IPS-NIHi7 (cell line): ENCODE data around the gene ERC2.
A peak's percentile ranks its signal among the peaks of the same experiment; 100 is the strongest.

Source experiments
- DNase-seq: peaks from one replicate; pipeline ENCODE4 v3.0.0; 2012; ENCODE audit warnings: mixed read lengths; ENCODE audit errors: extremely low spot score

Gene ERC2

DNA sequence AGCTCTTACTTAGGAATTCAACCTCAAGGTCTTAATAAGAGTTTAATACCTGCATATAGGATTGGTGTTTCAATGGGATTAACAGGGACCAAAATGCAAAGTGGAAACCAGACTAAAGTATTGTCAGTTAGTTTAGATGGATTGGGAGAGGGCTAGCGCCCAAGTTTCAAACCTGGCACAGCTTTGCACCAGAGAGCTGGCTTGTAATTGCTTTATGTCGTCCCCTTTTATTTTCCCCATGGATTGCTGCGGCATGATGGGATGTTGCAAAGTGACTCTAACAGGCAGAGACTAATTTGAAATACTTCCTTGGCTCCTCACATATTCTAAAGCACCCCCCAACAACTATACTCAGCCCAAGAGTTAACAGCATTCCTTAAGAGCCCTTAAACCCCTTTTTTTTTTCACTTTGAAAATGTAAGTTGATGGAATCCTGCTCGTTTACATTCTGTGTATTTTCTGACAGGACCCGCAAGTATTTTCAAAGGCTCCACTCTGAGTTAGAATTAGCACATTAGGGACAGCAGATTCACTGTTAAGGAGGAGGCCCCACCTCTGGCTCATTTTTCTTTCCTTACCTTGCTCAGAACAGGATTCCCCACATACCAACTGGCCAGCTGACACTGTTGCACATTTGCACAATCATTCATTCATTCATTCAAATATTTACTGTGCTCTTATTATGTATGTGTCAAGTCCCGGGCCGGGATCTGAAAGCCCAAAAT is 214.2 kb downstream of the ERC2 start:
- DNase-seq = no peak

DNA sequence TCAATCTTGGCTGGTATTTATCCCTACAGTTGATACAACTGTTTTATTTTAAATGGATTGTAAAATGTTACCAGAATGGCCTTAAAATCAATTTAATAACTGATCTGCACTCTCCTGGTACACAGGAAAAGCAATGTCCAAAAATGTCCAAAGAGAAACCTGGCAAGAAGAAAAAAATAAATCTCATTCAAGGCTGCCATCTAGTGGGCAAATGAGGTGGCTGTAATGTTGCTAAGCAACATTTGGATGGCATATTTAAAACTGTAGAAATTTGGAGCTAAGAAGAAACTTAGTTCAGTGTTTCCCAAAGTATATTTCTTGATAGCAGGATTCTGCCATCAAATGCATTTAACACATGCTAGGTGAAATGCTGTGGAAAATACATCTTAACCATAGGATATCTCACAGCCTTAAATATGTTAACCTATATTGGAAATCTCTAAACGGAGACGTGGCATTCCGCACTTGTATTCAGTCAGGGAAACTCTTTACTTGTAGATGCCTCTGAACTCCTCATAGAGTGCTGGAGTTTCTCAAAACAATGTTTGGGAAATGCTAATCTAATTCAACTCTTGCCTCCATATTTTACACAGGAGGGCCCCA is 216.8 kb downstream of the ERC2 start:
- DNase-seq = peak; percentile 48

DNA sequence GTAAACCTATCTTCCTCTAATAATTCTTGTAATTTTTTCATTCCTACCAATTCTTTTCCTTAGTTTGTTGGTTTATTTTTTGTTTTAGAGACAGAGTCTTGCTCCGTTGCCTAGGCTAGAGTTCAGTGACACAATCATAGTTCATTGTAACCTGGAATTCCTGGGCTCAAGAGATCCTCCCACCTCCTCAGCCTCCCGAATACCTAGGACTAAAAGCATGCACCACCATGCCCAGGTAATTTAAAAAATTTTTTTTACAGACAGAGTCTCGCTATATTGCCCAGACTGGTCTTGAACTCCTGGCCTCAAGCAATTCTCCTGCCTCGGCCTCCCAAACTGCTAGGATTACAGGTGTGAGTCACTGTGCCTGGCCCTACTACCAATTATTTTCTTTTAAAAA is 220.2 kb downstream of the ERC2 start:
- DNase-seq = no peak

DNA sequence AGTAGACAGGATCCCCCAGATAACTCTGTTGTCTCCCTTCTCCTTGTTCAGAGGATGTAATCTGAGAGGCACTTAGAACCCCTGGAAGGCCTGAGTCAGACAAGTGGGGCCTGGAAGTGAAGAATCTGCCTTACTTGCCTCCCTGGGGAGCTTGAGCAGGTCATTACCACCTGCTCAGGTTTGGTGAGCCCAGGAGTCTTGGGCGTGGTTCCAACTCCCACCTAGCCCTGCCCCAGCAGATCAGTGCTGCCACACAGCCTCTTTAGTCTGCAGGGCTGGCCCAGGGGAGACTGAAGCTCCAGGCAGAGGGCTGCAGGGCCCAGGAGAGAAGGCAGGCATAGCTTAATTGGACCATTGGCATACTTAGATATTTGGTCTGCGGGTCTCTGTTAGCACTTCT is 230.0 kb downstream of the ERC2 start:
- DNase-seq = no peak

DNA sequence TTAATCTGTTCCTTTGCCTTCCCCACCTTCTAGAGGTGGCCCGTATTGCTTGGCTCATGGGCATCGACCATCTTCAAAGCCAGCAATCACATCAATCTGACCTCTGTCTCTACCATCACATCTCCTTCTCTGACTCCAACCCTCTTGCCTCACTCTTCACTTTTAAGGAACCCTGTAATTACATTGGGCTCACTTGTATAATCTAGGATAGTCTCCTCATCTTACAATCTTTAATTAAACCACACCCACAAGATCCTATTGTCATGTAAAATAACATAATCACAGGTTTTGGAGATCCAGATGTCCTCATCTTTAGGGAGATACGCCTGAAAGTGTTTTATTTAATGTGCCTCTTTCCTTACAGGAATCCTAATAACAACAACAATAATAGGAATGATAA is 234.5 kb downstream of the ERC2 start:
- no peak for DNase-seq

DNA sequence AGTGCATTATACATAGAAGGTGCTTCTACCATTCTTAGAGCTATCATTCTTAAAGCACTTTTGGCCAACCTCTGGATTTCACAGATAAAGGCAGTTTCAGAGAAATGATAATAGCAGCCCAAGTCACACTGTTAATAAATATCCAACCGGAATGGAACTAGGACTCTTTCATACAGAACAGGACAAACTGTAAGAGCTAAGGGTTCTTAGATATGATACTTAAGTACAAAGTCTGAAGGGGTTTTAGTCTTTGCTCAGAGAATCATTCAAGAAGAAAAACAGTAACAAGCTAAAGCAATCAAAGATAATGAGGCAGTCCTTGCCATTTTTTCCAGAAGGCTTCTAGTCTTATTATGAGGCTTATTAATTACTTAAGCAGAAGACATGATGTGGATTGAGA is 239.0 kb downstream of the ERC2 start:
- no peak for DNase-seq

DNA sequence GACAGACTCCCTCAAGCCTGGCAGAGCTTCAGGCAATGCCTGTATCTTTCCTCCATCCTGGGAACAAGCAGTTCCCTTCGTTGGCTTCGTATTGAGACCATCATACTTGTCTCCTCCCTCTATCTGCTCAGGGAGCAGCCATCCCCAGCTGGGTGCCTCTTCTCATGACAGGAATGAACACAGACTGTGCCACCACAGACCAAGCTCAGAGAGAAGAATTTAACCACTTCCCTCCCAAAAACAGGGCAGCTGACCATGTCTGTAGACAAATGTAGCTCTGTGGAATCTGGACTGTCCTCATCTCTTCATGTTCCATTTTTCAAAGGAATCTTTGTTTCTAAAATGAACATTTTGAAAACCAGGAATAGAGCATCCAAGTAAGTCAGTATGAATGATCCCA is 245.4 kb downstream of the ERC2 start:
- no peak for DNase-seq

DNA sequence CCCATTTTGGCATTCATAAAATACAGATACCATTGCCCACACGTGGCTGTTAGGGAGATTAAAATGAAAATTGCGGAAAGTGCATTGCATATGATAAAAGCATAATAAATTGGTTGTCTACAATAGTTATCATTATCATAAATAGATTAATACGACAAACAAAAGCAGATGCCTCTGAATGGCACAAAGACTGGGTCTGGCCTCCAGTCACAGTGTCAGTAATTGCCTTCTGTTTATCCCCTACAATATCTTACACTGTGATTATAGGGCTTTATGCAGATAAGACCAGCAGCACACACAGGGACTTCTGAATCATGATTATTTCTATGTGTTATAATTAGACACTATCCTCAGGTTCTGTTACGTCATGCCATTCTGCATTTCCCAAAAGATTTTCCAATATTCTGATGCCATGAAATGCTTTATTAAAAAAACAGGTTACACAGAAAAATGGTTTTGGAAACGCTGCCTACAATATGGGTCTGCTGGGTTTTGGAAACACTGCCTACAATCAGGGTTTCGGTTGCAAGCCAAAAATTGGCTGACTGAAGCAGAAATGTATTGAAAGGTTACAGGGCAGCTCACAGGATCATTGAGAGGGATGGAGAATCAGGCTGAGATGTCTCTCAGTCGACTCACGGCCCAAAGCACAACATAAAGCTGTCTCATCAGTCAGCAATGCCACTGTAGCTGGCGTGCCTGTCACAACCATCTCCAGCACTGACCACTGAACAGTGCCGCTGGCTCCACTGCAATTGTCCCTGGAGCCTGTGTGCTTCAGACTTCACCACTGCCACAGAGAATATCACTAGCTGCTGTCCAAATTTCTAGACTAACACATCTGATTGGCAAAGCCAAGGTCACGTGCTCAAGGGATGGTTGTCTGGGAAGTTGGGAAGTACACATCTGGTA is 248.1 kb downstream of the ERC2 start:
- DNase-seq = peak; percentile 19

DNA sequence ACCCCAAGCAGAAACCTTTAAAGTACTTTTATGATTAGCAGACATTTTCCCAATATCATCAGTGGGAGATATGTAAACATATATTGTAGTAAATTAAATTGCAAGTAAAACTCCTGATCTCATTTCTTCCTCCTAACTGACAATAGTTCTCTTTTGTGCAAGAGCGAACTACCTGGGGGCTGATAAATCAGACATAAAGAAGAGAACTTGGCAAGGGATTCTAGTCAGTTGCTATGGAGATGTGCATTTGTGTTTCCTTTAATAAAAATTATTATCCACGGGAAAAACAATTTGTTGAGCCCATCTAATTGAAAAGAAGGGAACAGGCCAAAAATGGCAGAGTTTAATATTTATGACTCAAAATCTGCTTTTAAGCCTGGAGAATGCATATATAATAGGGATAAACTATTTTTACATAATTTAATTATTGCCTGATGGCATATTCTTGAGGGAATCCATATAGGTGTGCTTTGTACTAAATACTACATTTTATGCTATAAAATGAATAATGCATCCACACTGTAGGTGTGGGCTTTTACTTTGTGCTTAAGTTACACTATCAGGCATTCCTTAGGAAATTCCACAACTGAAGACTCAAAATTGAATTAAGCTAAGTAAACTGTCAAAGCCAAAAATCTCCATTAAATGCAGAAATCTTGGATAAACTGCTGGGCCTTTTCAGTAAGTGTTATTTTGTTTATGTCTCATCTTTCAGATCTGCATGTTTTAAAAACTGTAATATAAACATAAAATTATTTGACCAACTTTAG is 258.1 kb downstream of the ERC2 start:
- no peak for DNase-seq

DNA sequence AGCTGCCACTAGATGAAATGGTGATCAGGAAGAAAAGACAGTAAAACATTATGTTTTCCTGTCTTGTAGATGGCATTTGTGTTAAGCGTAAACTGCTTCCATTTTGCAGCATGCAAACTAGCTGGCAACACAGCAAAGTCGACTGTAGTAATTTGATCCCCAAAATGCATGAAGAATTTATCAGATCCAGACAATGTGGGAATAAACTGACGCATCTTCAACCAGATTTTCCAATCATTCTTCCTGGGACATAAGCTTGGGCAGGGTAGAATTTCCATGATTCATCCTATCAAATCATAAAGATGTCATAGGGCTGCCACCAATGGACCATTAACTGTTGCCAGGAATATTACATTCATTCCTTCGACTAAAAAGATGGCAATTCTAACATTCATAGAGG is 260.3 kb downstream of the ERC2 start:
- no peak for DNase-seq

DNA sequence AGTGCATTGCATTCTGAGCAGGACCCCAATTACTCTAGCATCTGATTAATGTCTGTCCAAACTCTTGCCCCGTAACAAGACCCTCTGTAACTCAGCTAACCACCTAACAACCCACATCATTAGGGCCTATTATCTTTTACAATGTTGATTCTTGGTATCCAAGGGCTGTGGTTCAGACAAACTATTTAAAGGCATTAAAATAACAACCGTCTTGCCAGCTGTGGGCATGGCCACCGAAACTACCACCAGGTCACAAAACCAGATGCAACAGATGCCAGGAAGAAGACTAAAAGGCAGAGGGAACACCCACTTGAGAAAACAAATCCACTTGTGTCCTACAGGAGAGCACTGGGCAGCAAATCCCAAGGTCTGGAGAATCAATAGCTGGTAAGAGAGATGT is 262.9 kb downstream of the ERC2 start:
- DNase-seq = no peak

DNA sequence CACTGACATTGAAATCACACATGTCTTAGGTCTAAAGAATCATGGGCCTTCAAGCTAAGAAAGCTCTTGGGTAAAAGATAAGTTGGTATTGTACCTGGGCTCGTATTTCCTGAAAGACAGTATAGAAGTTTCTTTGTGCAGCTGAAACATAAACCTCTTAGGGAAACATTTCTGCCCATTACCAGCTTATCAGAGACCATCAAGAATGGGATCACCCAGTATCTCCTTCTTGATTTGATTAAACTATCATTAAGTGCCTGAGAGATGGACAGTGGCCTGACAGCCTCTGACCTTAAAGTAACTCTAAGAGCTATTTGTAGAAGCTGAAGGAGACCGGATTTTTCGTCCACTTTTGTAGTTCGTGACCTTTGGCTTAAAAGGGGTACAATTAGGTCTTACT is 265.3 kb downstream of the ERC2 start:
- no peak for DNase-seq

DNA sequence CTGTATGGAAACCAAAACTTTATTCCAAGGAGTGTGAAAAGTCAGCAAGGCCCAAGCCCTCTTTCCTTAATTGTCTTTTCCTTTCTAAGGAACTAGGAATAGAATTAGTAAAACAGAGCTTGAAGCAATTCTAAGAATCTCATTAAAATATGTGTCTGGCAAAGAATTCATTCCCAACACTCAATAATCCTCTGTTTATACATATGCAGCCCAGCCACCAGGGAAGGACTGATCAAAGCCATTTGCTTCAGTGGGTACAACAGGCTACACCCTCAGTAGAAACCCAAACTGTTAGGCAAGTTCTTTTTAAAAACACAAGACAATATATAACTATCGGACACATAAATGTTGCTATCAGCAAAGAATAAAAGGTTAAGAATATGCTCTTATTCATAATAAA is 266.9 kb downstream of the ERC2 start:
- no peak for DNase-seq

DNA sequence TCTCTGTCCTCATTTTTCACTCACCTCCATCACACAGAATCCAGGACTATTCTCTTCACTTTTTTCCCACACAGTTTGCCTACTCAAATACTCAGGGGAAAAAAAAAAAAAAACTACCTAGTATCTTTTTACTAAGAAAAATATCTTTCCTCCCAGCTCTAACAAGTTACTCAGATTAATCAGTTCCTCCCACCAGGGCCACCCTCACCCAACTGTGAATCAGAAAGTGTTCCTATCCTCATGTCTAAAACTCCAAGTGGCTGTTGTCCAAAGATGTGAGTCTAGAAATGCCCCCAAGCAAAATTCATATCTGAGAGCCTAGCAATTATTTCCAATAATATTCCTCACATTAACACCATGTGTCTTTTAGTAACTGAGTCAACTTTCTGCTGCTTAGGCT is 268.0 kb downstream of the ERC2 start:
- no peak for DNase-seq

DNA sequence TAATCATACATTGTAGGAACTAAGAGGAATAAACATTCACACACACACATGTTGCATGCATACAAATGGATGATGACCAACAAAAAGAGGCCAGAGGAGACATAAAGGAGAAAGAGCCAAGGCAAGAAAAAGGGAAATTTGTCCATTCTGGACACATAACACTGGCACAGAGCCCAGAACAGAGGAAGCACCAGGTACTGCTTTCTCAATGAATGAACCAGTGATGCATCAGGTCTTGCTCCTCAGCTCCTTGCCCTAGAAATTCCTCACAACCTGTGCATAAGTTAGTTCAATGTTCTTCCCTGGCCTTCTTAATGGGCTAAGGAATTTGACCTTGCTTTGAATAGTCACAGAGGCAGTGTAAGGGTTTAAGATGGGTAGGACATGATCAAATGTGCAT is 270.3 kb downstream of the ERC2 start:
- DNase-seq = no peak

DNA sequence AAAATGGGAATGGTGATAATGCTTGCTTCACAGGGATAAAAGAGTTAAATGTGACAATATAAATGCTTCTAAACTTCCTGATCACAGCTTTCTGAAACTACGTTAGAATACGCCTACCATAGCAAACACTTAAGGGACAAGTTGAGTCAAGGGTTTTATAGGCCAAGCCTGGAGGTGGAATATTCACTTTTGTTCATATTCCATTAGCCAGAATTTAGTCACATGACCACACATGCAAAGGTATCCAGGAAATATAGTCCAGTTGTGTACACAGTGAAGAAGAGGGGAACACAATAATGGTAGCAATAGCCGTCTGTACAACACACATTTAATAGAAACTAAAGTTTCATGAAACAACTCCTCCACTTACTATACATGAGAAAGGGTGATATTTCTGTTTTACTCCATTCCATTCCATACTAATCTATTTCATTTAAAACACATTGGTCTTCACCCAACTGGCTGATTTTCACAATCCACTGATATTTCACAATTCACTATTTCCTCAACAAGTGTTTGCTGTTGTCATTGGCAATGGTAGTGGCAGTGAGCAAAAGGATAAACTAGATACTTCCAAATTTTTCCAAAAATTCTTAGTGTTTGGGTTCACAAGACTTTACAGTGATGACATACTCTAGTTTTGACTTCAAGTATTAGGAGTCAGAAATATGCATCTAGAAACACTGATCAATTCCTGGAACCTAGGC is 270.9 kb downstream of the ERC2 start:
- no peak for DNase-seq

DNA sequence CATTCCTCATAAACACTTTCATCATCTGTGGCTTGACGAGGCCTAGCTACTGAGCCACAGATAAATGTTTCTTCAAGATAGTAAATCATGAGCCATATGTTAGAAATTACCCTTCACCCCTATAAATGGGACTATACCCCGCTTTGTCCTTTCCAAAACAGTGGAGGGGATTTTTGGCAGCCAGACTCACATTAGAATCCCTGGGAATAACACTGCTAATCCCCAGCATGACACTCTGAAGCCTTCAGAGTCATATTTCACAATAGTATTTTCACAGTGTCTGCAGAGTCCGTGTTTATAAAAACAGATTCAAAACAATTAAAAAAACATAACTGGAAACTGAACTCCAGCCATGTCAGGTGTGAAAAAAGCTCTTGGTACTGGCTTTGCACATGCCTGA is 271.6 kb downstream of the ERC2 start:
- DNase-seq = no peak

DNA sequence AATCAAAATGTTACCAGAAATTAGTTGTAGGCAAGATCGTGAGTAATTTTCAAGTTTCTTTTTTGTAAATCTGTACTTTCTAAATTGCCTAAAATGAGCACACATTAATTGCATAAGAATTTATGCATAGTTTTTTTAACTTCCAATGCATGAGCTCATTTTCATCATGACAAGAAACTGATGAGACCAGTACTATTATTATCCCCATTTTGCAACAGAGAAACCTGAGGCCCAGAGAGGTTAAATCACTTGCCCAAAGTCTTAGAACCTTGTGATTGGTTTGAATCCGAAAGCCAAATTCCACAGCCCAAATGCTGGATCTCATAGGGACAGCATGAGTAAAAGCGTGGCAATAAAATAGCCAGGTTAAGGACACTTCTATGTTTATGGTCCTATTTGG is 274.7 kb downstream of the ERC2 start:
- no peak for DNase-seq

DNA sequence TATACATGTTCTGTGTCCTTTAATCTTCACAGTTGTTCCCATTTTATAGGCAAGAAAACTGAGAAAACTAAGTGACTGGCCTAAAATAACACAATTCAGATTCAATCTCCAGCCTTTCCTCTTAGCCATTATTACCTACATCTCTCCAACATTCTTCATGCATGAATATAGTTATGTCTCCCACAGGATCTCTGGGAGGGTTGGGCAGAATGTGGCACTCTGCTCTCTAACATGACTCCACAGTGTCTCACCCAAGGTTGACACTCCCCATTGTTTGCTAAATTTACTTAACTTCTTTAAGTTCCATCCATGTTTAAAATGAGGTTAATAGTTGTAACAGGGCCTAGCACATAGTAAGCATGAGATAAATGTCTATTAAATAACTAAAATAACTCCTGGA is 276.3 kb downstream of the ERC2 start:
- DNase-seq = no peak

DNA sequence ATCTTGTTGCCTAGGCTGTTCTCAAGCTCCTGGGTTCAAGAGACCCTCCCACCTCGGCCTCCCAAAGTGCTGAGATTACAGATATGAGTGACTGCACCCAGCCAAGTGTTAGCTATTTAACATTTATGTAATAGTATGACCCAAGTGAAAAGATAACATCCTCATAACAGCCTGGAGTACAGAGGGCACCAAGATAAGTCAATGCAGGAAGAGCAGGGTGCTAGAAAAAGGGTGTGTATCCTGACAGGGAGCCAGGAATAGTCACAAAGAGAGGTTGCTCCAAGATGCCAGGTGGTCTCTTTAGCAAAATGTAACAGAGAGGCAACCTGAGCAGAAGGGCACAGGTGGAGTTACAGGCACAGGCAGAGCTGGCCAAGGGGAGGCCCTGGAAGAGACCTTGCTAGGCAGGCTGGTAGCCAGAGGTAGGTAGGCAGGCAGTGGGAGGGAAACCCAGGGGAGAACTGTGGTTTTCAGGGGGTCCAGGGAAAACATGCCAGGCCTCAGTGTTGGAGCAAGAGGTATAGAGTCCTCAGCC is 277.4 kb downstream of the ERC2 start:
- no peak for DNase-seq

DNA sequence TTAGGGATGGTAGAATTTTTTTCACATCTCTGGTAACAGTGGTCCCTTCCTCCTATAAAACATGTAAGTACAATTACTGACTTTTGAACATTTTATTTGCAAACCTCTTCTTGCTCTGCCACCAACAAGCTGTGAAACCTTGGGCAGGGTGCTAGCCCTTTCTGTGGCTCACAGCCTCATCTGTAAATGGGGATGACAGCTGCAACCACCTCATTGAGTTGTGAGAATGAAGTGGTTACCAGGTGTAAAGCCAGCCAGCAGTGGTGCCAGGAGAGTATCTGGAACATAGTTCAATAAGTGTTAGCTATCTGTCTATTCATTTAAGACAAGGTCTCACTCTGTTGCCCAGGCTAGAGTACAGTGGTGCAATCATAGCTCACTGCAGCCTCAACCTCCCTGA is 278.1 kb downstream of the ERC2 start:
- no peak for DNase-seq
